IPS-NIHi7 (cell line): ENCODE data around the gene SMOC2.

Experiments used
- DNase-seq: peaks from one replicate; pipeline ENCODE4 v3.0.0; 2012; ENCODE audit warnings: mixed read lengths; ENCODE audit errors: extremely low spot score

Gene SMOC2

DNA sequence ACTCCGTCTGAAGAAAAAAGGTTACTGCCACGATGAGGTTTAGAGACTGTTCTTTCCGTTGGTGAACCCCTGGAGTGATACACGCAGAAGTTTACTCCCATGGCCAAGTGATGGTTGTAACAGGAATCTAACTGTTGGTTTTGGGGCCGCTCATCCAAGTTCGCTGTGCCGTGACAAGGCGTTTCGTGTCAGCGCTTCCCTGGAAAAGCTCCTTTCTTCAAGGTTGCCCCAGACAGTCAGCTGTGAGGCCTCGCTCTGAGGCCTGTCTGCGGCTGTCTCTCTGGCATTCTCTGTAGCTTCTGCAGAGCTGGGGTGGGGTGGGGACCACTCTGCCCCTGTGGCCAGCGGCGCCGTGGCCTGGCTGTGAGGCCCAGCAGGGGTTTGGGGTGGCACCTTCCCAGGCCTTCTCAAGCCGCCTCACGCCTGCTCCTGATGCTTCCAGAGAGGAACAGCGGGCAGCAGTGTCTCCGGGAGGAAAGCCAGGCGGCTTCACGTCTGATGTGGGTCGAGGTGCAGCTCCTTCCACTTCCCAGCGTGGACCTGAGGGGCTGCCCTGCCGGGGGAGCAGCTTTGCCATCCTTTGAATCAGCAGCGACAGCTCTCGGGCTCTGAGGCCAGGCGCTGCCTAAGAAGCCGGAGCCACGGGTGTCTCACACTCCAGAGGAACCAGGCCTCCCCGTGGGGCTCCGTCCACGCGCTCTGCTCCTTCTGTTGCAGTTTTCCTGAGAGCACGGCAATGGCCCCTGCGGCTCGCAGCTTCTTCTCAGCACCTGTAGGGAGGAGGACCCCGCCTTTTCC, 76.2 kb downstream of the SMOC2 start:
- no peak for DNase-seq

DNA sequence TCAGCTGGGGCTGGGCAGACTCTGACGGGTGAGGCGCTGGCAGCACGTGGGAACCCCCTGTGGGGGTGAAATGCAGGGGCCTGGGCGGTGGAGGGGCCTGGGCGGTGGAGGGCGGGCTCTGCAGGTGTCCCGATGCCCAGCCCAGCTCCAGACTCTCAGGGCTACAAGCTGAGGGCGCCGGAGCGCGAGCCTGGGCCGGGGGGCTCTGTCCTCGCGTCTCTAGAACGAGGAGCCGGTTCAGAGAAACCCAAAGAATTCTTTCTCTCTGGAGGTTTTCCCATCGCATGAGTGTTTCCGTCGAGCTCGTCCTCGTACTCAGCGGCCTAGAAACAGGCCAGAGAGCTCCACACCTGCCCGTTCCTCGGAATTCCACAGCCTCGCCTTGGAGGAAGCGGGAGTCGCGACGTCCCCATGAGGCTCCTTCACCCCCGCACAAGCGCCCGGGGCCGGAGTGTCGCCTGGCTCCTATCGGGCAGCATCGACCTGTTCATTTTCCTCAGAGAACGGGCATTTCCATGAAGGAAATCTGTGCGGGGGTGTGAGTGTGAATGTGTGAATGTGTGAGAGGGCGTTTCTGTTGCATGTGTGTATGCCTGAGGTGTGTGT, 76.9 kb downstream of the SMOC2 start:
- DNase-seq: no peak

DNA sequence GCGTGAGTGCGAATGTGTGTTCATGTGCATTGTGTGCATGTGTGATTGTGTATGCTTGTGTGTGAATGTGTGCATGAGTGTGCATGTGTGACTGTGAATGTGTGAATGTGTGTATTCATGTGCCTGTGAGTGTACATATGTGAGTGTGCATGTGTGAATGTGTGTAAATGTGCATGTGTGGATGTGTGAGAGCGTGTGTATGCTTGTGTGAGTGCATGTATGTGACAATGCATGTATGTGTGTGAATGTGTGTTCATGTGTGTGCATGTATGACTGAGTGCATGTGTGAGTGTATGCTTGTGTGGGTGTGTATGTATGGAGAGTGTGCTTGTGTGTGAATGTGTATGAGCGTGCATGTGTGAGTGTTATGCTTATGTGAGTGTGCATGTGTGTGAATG, 77.4 kb downstream of the SMOC2 start:
- DNase-seq: no peak

DNA sequence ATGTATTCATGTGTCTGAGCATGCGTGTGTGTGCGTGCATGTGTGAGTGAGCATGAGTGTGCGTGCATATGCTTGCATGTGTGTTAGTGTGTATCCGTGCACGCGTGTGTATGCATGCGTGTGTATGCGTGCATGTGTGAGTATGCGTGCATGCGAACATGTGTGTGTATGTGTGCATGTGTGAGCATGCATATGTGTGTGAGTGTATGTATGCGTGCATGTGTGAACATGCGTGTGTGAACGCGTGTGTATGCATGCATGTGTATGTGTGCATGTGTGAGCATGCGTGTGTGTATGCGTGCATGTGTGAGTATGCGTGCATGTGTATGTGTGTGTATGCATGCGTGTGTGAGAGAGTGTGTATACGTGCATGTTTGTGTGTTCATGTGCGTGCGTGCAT, 77.9 kb downstream of the SMOC2 start:
- no peak for DNase-seq

DNA sequence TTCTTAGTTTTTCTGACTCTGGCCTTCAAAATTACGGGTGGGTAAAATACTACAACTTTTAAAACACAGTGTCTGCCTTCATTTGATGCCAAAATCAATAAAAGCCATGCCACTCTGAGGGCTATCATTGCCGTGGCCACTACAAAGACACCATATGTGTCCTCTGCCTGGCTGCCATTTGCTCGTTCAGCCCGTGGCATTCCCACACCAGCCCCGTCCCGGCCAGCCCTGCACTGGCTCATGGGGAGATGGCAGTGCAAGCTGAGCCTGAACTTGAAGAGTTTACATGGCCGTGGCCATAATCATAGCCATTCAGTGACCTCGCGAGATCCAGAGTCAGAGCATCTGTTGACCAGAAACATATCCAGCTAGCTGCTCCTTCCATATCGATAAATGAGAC, 79.2 kb downstream of the SMOC2 start:
- DNase-seq: no peak

DNA sequence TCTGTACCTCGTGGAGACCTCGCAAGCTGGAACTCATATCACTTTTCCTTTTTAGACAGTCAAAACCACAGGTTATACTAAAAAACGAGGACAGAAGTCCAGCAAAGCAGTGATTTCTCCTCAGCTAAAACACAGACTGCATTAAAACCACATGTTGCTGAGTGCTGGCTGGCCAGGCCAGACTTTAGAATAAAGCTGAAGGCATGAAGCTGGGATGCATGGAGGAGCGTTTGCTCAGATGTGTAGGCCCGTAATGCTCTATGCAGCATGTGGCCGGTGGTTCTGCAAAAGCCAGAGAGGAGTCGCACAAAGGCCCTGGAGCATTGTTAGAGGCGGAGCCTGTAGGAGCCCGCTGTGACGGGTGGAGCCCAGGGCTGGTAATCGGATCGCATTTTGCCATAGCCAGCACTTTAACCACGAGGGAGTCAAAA, 83.6 kb downstream of the SMOC2 start:
- DNase-seq: peak; percentile 82

DNA sequence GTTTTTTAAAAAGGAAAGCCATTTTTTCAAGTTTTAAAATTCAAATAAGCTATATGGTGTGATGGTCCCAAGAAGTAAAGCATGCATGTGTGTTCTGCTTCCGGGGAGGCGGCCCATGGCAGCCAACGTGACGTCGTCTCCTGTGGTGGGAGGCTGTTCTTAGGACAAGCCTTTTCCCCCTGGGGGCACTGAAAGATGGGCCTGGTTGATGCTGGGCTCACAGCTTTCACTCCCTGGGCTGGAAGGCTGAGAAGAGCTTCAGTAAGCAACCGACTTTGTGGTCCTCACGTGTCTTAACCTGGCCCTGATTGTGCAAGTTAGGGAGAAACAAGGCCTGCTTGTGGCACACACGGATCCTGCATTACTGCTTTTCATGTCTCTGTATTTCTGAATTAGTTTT, 84.1 kb downstream of the SMOC2 start:
- no peak for DNase-seq

DNA sequence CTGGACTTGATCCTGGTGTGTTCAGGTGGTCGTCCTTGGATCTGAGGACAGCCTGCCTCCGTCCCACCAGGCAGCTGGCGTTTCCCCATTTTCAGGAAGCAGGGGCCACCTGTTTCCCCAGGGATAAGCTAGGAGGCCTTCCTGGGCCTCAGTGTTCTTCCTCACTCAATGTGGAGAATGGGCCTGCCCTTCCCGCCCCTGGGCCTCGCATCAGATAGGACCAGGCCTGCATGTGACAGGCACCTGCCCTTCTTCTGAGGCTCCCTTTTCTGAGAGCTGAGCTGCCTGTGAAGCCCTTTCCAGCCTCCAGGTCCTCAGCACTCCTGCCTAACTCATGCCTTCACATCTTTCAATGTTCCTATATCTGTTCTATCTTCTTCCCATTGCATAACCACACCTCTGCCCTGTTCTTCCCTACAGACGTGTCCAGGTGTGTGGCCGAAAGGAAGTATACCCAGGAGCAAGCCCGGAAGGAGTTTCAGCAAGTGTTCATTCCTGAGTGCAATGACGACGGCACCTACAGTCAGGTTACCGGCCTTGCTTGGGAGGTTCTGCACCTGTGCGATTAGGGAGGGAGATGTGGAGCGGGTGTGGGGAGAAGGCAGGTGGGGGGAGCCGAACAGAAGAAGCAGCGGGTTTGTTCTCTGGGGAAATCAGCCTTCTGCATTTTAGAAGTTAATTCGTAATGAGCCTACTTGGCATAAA, 85.1 kb downstream of the SMOC2 start:
- no peak for DNase-seq

DNA sequence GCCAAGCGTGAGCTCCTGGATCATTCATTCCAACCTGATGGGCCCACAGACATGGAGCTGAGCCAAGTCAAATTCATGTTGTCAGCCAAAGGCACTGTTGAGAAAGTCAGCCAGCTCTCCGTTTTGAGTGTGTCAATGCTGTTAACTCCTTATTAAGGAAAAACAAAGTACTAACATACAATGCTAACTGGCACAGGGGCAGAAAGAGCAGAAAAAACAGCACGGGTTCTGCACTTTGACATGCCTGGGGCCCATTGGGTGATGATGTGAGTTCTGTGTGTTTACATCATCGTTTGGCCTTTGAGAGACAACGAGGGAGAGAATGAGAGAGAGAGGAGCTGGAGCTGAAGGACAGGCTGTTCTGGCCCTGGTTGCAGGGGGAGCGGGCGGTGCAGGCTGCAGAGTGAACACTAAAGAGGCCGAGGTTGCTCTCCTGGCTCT, 85.9 kb downstream of the SMOC2 start:
- no peak for DNase-seq

DNA sequence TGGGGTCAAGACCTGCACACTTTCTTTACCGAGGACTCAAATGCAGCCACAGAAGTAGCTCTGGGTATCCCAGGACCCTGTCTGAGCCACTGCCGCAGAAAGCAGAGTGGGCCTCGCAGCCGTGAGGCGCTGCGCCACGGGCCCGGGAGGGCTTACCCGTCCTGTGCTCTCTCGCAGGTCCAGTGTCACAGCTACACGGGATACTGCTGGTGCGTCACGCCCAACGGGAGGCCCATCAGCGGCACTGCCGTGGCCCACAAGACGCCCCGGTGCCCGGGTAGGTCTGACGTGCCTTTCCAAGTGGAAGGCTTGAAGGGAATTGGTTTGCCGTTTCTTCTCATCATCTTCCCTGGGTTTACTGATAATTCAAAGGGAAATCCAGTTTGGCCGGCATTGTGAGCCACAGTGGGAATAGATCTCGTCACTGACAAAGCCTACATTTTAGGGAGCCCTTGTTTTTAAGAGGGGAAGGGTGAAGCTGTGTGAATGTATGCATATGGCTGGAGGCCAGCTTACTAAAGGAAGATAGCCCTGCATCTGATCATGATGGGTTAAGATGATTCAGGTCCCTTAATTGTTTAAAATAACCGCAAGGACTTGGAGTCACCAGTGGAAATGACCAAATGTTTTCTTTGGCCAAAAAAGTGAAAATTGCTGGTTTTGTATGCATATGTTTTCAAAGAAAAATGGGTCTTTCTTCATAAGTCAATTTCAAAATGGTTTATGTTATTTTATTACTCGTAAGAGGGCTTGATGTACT, 86.6 kb downstream of the SMOC2 start:
- no peak for DNase-seq

DNA sequence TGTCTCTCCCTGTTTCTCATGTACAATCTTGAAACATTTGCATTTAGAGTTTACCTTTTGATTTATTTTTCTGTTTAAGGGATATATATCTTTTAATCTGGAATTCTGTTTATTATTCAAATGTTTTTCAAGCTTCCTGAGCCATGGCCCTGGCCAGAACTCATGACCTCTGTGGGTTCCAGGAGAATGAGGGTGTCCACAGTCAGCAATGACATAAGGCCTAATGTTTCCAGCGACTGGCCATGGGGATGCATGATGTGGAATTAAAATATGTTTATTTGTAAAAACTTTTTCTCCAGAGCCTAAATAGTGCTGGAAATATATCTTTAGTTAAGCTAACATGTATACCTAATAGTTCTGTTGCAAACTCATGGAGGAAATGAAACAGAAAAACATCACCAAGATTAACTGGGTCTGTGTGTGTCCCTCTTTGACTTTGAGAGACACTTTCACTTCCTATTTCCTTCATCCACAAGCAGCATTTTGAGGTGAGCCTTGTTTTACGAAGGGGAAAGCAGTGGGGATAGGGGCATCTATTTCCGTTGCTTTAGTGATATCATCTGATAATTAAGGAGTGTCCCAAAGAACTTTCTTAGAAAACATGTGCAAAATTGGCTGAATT, 87.6 kb downstream of the SMOC2 start:
- no peak for DNase-seq

DNA sequence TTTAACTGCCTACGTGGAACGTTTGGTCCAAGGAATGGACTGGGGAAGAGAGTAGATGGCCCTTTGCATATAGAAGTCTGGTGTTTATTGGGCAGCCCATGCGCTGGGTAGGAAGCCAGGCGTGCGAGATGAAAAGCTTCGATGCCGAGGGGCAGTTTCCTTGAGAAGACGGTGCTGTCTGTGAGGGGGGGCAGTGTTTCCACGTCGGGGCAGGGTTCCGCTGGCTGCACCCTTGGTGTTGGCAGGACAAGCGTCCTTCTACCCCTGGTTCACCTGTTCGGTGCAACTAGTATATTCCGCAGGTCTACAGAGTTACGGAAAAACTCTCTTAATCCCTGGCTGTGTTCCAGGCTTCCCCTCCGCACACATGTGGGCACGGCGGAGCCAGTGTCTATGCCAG, 88.2 kb downstream of the SMOC2 start:
- no peak for DNase-seq

DNA sequence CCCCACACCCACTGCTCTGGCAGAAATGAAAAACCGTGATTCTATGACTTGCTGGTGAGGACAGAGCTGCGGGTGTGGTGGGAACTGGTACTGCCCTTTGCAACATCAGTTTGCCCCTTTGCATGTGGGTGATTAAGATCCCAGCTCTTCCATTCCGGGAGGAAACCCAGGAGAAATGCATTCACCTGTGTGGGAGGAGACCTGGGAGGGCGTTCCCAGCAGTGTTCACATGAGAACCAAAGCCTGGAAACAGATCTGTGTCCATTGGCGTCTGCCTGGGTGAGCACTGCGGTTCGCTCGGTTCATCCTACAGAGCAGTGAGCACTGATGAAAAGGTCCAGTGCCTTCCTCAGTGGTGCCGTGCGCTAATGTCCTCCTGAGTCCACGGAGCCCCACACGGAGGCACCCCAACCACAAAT, 89.7 kb downstream of the SMOC2 start:
- DNase-seq: no peak

DNA sequence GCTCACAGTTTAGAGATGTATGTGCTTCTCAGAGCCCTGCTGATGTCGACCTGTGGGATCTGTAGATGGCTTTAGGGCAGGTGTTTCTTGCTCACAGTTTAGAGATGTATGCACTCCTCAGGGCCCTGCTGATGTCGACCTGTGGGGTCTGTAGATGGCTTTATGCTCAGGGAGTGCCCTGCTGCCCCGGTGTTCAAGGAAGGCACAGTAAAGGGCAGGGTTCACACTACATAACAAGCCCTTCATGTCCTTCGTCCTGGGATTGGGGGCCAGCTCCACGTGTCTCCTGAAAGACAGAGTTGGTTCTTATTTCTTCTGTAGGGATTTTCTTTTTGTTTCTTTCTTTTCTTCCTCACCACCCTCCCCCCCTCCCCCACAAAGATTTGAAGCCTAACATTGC, 91.1 kb downstream of the SMOC2 start:
- no peak for DNase-seq

DNA sequence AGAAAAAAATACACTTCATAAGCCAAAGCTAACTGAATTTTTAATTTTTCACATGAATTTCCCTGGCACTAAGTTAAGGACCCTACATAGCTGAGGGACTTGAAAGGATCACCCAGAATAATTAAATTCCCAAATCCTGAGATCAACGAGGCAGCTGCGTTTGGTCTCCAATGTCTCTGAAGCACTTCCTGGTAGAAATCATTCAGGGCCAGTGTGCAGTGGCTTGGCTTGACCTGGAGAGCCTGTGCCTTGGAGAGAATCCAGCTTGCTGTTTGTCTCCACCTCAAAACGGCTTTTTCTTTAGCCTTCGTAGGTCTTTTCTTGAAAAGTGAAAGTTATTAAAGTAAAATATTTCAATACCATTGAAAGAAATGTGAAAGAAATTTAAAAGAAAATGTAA, 92.4 kb downstream of the SMOC2 start:
- no peak for DNase-seq

DNA sequence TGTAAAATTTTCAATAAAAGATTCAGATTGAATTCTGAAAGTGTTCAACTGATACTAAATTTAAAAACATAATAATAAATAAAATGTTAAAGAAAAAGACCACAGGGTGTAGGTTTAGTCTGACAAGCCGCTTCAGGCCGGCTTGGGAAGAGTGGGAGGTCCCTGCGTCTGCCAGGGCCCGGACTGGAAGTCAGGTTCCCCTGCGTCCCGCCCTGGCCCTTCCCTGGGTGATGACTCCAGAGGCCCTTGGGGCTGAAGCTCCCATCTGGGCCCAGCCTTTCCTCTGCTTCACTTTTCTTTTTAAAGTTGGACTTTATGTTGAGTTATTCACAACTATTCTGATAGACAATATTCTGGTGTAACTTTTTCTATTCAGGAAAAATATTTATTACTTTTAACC, 93.3 kb downstream of the SMOC2 start:
- no peak for DNase-seq

DNA sequence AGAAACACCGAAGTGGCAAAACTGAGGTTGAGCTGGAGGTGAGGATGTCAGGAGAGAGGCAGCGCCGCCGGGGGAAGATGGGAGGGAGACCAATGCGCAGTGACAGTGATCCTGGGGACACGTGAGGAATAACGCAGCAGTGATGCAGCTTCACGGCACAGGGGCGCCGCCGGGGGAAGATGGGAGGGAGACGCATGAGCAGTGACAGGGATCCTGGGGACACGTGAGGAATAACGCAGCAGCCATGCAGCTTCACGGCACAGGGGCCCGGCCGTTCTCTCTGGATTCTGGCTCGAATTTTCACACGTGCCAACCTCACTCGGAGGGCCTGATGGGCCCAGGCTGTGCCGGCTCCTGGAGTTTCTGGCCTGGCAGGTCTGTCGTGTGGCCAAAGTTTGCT, 94.7 kb downstream of the SMOC2 start:
- DNase-seq: no peak

DNA sequence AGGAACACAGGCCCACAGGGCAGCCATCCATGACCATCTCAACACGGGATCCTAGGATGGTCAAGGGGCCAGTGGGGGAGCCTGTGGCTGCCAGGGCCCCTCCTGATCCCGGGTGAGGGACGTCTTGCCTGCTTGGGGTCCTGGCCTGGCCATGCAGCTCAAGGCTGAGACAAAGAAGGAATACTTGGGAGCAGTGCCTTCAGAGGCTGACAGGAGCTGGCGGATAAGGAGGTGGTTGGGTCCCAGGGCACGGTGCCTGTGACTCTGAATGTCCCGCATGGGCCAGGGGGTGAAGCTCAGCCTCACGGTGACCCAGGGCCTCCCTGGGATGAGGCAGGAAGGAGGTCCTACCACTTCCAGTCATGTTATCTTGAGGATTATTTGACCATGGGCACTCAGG, 95.2 kb downstream of the SMOC2 start:
- DNase-seq: no peak

DNA sequence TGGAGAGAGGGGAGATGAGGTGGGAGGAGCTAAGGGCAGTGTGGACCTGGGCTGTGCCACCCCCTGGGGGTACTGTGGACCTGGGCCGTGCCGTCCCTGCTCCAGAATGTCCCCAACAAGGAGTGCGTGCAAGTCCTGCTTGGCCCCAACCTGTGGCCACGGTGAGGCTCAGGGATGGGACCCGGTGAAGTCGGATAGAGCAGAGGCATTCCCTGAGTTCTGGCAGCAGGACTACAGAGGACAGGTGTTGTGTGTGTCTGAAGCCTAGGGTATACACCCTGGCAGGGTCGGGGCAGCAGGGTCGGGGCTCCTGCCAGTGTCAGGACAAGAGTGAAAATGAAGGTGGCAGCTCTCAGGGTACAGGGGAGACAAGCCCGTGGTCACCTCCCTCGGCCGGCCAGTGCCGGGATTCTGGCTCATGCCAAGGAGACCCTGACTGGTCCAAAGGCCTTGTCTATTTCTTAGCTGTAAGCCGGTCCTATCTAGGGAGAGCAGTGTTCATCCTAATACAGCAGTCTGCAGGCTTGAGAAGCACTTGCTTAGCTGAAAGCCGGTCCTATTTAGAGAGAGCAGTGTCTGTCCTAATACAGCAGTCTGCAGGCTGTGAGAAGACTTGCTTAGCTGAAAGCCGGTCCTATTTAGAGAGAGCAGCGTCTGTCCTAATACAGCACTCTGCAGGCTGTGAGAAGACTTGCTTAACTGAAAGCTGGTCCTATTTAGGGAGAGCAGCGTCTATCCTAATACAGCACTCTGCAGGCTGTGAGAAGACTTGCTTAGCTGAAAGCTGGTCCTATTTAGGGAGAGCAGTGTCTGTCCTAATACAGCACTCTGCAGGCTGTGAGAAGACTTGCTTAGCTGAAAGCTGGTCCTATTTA, 95.9 kb downstream of the SMOC2 start:
- no peak for DNase-seq

DNA sequence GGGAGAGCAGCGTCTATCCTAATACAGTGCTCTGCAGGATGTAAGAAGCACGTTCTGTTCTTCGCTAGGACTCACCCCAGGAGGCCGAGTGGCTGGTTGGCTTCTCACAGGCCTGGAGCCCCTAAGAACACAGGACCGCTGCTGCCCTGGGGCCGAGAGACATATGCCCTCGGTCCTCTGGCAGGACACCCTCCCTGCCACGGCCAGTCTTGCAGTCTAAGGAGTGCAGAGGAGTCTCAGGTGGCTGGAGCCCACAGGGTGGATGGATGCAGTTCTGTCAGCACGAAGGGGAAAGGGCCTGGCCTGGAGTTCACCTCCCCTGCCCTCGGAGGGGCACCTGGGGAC, 96.5 kb downstream of the SMOC2 start:
- no peak for DNase-seq
